Psoas muscle (tissue), 8 donors: ENCODE measurements around the gene BCL11A. TPM values are rescaled to one million over a fixed set of nuclear protein-coding genes. Genes with fewer than 3 reads are reported as not detected.

Experiments
- ATAC-seq, 4 donors: fragments of 200-7000 bp; cut with Tn5 transposase; one replicate each; pipeline ENCODE4 v1.9.1; 2020; ENCODE audit warnings: moderate library complexity in 3 of 4, mild to moderate bottlenecking in 2 of 4
- DNase-seq, 2 donors: peaks; one replicate each; pipeline ENCODE4 v3.0.0-alpha.2; 2020
- H3K27ac ChIP-seq: fragments of 200-600 bp; one replicate; pipeline ENCODE4 v1.8.0; 2022
- H3K27me3 ChIP-seq, 3 donors: fragments of 200-600 bp in 1 of 3; one replicate each; pipeline versions ENCODE4 v1.6.1 to v1.8.0; 2013 to 2022; ENCODE audit warnings: low read length in 2 of 3, mild to moderate bottlenecking in 2 of 3, moderate library complexity in 1 of 3; ENCODE audit not compliant: insufficient read depth in 3 of 3
- H3K36me3 ChIP-seq, 2 donors: fragments of 200-600 bp in 1 of 2; one replicate each; pipeline versions ENCODE4 v1.6.1 to v1.8.0; 2013 to 2022; ENCODE audit warnings: low read depth in 1 of 2, mild to moderate bottlenecking in 1 of 2, moderate library complexity in 1 of 2; ENCODE audit not compliant: insufficient read depth in 1 of 2
- H3K4me1 ChIP-seq: fragments of 200-600 bp; one replicate; pipeline ENCODE4 v1.8.0; 2022
- H3K4me3 ChIP-seq: fragments of 200-600 bp; one replicate; pipeline ENCODE4 v1.8.0; 2022; ENCODE audit warnings: mild to moderate bottlenecking
- H3K9me3 ChIP-seq: fragments of 200-600 bp; one replicate; pipeline ENCODE4 v1.8.0; 2022
- CTCF ChIP-seq: fragments of 200-600 bp; IDR thresholded peaks from one replicate; pipeline ENCODE4 v1.8.0; 2022; ENCODE audit warnings: antibody characterized with exemption
- WGBS, 3 donors: extraction: QIAGEN DNeasy Blood & Tissue Kit; methylation state at CpG; one replicate each; pipeline versions ENCODE4 v1.1.6 to v1.1.7; 2013; 5-methylcytosine and 5-hydroxymethylcytosine counted together
- intact Hi-C, 2 donors: fragments of 100-400 bp; cut with DNase I; formaldehyde crosslinking; loops; one replicate each; pipeline versions ENCODE4 v1.11.0 to v1.14.2; 2022
- polyA plus RNA-seq, 3 donors: library from polyadenylated mRNA; stranded (reverse); fragments of 200-250 nt; gene quantifications; one replicate each; pipeline ENCODE4 v1.2.3, GENCODE V29; 2013
- total RNA-seq, 4 donors: library from RNA; stranded (reverse); fragmentation: NEBNext Ultra II Directional in 2 of 4; extraction: Animal tissue kit (Norgen Biotek cat#: 25700) in 2 of 4; gene quantifications; one replicate each; pipeline versions ENCODE4 v1.2.1 to v1.2.4, GENCODE V29; 2021 to 2023
- donor health status: healthy with polysubstance abuse.
- donor health status: DM: no; HTN: no; CAD: no; lungs with moderate emphysema.
- donor health status: Bipolar disorder and iron deficiency.
- donor health status: healthy.
- donor health status: DM: yes; HTN: yes; CAD: no.
- donor health status: DM: no; HTN: no; CAD: no.
- donor health status: DM: no; HTN: no; CAD: no.
- donor health status: DM: yes; HTN: yes; CAD: no.

Gene BCL11A
- total and polyA plus RNA-seq, 7 donors = 0.01 to 0.66 (median 0.39) TPM; not detected in 1

DNA sequence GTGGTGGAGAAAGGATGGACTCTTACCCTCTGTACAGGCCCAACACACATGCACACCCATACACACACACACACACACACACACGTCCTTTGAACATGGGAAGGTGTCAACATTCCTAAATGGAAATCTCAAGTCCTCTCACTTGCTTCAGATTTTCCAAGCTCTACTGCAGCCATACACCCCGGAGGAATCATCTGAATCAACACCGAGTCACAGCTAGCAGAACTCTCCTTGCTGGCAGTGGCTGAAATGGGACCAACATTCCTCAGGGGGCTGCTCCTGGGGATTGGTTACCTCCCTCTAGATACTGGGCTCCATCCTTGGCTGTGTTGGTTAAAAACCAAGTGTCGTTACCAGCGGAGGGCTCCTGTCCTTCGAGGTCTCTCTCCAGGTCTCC lies 112.7 kb downstream of the BCL11A start:
- Histone ChIP-seq H3K4me1 (peaks cover 8% of the 10 kb centered on the region), H3K4me3 (no peak overlapping the region), H3K36me3 (no peaks in the 10 kb centered on the region), H3K27me3 (no peaks in the 10 kb centered on the region), H3K9me3 (no peaks in the 10 kb centered on the region), H3K27ac (no peak overlapping the region)
- DNase-seq = no peak
- intact Hi-C loops = no loop called here
- WGBS, 3 donors = 87 to 92% (median 88%) methylated on average over 6 of the region's 6 CpGs
- no peak for ATAC-seq
- TF ChIP-seq CTCF = no peak

GRCh38 chr2:60440079-60440766 lies 113.2 kb downstream of the BCL11A start:
- no peaks in the 10 kb centered on the region for H3K36me3 ChIP-seq
- no peak for TF ChIP-seq CTCF
- H3K4me3 ChIP-seq = no peak overlapping the region
- ATAC-seq (no peak), DNase-seq (no peak)
- H3K4me1 ChIP-seq = peaks cover 14% of the 10 kb centered on the region
- WGBS, 3 donors = 94 to 98% (median 98%) methylated on average over 3 of the region's 3 CpGs
- H3K27ac ChIP-seq = no peak overlapping the region
- H3K9me3 ChIP-seq = no peaks in the 10 kb centered on the region
- no peaks in the 10 kb centered on the region for H3K27me3 ChIP-seq
- intact Hi-C loops = no loop called here

DNA sequence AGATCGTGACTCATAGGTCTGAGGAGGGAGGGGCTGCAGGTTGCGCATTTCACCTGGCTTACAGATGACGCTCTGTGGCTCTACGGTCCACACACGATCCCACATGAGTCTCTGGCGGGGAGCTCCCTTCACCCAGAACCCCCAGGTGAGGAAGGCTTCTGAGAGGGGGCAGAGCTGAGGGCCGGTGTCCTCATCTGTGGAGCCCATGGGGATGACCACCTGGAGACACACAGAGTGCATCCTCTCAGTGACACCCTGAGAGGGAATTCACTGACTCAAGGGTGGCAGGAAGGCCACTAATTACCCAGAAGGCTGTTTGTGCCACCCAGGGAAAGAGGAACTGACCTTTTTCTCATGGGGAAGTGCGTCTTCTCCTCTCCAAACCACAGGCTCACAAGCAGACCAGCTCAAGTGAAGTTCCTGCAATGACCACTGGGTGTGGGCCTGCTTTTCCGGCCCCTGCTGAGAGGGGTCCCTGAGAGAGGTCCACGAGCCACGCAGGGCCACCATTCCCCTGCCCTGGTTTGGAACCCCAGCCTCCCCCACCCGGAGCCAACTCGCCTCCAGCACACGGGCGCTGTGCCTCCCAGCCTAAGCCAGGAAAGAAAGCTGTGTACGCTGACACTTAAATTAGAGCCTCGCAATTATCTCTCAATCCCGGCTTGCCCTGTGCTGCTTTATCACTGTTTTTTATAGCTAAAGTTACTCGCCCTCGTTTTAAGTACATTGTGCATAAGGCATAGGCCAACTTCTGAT lies 114.1 kb downstream of the BCL11A start:
- DNase-seq (no peak), ATAC-seq (peak in 1 of 4 donors; percentile 29)
- H3K27ac ChIP-seq = no peak overlapping the region
- no peaks in the 10 kb centered on the region for H3K27me3 ChIP-seq
- no peak overlapping the region for H3K4me3 ChIP-seq
- no peaks in the 10 kb centered on the region for H3K36me3 ChIP-seq
- peaks cover 20% of the 10 kb centered on the region for H3K4me1 ChIP-seq
- peak; percentile 16 for TF ChIP-seq CTCF
- no peaks in the 10 kb centered on the region for H3K9me3 ChIP-seq
- 77 to 86% (median 86%) methylated on average over 20 of the region's 20 CpGs for WGBS, 3 donors
- intact Hi-C loops = no loop called here

GRCh38 chr2:60438653-60439052 lies 114.8 kb downstream of the BCL11A start:
- Histone ChIP-seq H3K27ac (no peak overlapping the region), H3K9me3 (no peaks in the 10 kb centered on the region), H3K4me3 (no peak overlapping the region), H3K36me3 (no peaks in the 10 kb centered on the region), H3K4me1 (peaks cover 20% of the 10 kb centered on the region), H3K27me3 (no peaks in the 10 kb centered on the region)
- DNase-seq (no peak), ATAC-seq (no peak)
- 88 to 91% (median 91%) methylated on average over 6 of the region's 6 CpGs for WGBS, 3 donors
- no peak for TF ChIP-seq CTCF
- intact Hi-C loops = no loop called here
